HepG2 (cell line): ENCODE data around the gene GABBR2. TPM values are rescaled to one million over a fixed set of nuclear protein-coding genes. Genes with fewer than 3 reads are reported as not detected.

Experiments
- ARNT ChIP-seq: fragments of 450-650 bp; IDR thresholded peaks from 2 replicates; pipeline ENCODE4 v1.6.1; 2017
- BCL3 ChIP-seq: sonication (generic); formaldehyde crosslinking; IDR thresholded peaks from 2 replicates; pipeline ENCODE4 v1.5.1; 2020; ENCODE audit warnings: mild to moderate bottlenecking, missing genetic modification reagents, moderate library complexity
- DR1 ChIP-seq: sonication (generic); formaldehyde crosslinking; IDR thresholded peaks from 2 replicates; pipeline ENCODE4 v1.8.0; 2021; ENCODE audit warnings: mild to moderate bottlenecking, missing genetic modification reagents, inconsistent platforms
- GABPA ChIP-seq, 2 experiments: IDR thresholded peaks; 2 replicates each; pipeline ENCODE4 v1.6.1; 2011 to 2016; ENCODE audit warnings: low read depth in 2 of 2, low read length in 1 of 2, missing biosample characterization in 1 of 2, missing genetic modification characterization in 1 of 2
- GATAD2A ChIP-seq: IDR thresholded peaks from 2 replicates; pipeline ENCODE4 v1.6.1; 2016
- MAFK ChIP-seq, 2 experiments: IDR thresholded peaks in 1 of 2; conservative IDR thresholded peaks in 1 of 2; 2 replicates each; pipeline ENCODE4 v1.6.1; 2011; ENCODE audit warnings: improper control_type of control experiment in 2 of 2, low read length in 2 of 2
- MED1 ChIP-seq: sonication (generic); formaldehyde crosslinking; IDR thresholded peaks from 2 replicates; pipeline ENCODE4 v1.4.0; 2020; ENCODE audit warnings: missing genetic modification reagents
- MIXL1 ChIP-seq: IDR thresholded peaks from 2 replicates; pipeline ENCODE4 v1.6.1; 2016
- NCOA2 ChIP-seq: sonication (generic); formaldehyde crosslinking; IDR thresholded peaks from 2 replicates; pipeline ENCODE4 v1.8.0; 2022; ENCODE audit warnings: inconsistent platforms
- NFRKB ChIP-seq: fragments of 450-650 bp; IDR thresholded peaks from 2 replicates; pipeline ENCODE4 v1.6.1; 2017
- NFYC ChIP-seq: IDR thresholded peaks from 2 replicates; pipeline ENCODE4 v1.6.1; 2016; ENCODE audit warnings: missing genetic modification reagents, missing compliant biosample characterization
- PBX3 ChIP-seq: sonication (generic); formaldehyde crosslinking; IDR thresholded peaks from 2 replicates; pipeline ENCODE4 v1.8.1; 2023; ENCODE audit warnings: missing genetic modification reagents, inconsistent platforms, borderline replicate concordance
- POGZ ChIP-seq: sonication (generic); formaldehyde crosslinking; IDR thresholded peaks from 2 replicates; pipeline ENCODE4 v1.4.0; 2020; ENCODE audit warnings: mild to moderate bottlenecking, missing genetic modification reagents
- TRIM22 ChIP-seq: fragments of 450-650 bp; IDR thresholded peaks from 2 replicates; pipeline ENCODE4 v1.6.1; 2017
- ZBTB3 ChIP-seq: sonication (generic); formaldehyde crosslinking; IDR thresholded peaks from 2 replicates; pipeline ENCODE4 v1.4.0; 2020; ENCODE audit warnings: low read depth, mild to moderate bottlenecking, moderate library complexity, missing genetic modification reagents, borderline replicate concordance
- ZBTB4 ChIP-seq: sonication (generic); formaldehyde crosslinking; IDR thresholded peaks from 2 replicates; pipeline ENCODE4 v1.4.0; 2020; ENCODE audit warnings: missing genetic modification reagents, mild to moderate bottlenecking, borderline replicate concordance
- ZFP36L2 ChIP-seq: sonication (generic); formaldehyde crosslinking; IDR thresholded peaks from 2 replicates; pipeline ENCODE4 v1.4.0; 2020; ENCODE audit warnings: missing genetic modification reagents
- ZNF333 ChIP-seq: sonication (generic); formaldehyde crosslinking; IDR thresholded peaks from 2 replicates; pipeline ENCODE4 v1.4.0; 2020; ENCODE audit warnings: mild to moderate bottlenecking, missing genetic modification reagents, borderline replicate concordance
- ZNF350 ChIP-seq: sonication (generic); formaldehyde crosslinking; IDR thresholded peaks from 2 replicates; pipeline ENCODE4 v1.4.0; 2020; ENCODE audit warnings: mild to moderate bottlenecking, low read depth, missing genetic modification reagents, borderline replicate concordance
- ZNF468 ChIP-seq: sonication (generic); formaldehyde crosslinking; IDR thresholded peaks from 2 replicates; pipeline ENCODE4 v1.8.0; 2022; ENCODE audit warnings: mild to moderate bottlenecking, moderate library complexity, missing genetic modification reagents
- ZNF670 ChIP-seq: sonication (generic); formaldehyde crosslinking; IDR thresholded peaks from 2 replicates; pipeline ENCODE4 v1.8.0; 2022; ENCODE audit warnings: mild to moderate bottlenecking, missing genetic modification reagents, borderline replicate concordance
- ZNF704 ChIP-seq: sonication (generic); formaldehyde crosslinking; IDR thresholded peaks from 2 replicates; pipeline ENCODE4 v1.8.1; 2023; ENCODE audit warnings: mild to moderate bottlenecking, inconsistent platforms, moderate library complexity, missing genetic modification reagents, borderline replicate concordance
- polyA plus RNA-seq, 8 experiments: library from polyadenylated mRNA; depleted of rRNA in 3 of 8; stranded (reverse) in 7 of 8; unstranded in 1 of 8; fragments of >200 nt; fragmentation: Illumina TruSeq in 4 of 8; extraction: Trizol in 4 of 8; gene quantifications; 2 replicates each; pipeline versions ENCODE4 v1.2.1 to v1.2.3, GENCODE V29; 2011 to 2016; ENCODE audit warnings: low read depth in 4 of 8, missing spikeins in 1 of 8, mixed read lengths in 1 of 8; ENCODE audit not compliant: insufficient read depth in 1 of 8
- total RNA-seq, 5 experiments: library from RNA; depleted of rRNA; stranded (reverse); fragments of >200 nt; fragmentation: Illumina TruSeq; extraction: Trizol; gene quantifications; 2 replicates each; pipeline ENCODE4 v1.2.3, GENCODE V29; 2016; ENCODE audit warnings: low read depth in 1 of 5

GABBR2 gene
- total and polyA plus RNA-seq, 2 of the 13 experiments (the other 11 are each of a cell fraction or from before 2014, with no cell fraction given) = 0.02 TPM; not detected in 1

- peak; percentile 42; the same call in 1 of the 2 replicates for TF ChIP-seq ZNF704
- TF ChIP-seq ZNF468 (CRISPR knock-in tag) = 0 out of 2 replicates have a peak, but pooled peaks have one; percentile 57
- TF ChIP-seq PBX3 = 0 out of 2 replicates have a peak, but pooled peaks have one; percentile 60
- no peak for TF ChIP-seq ARNT
- 0 out of 2 replicates have a peak, but pooled peaks have one; percentile 72 for TF ChIP-seq ZBTB3 (CRISPR knock-in tag)
- TF ChIP-seq ZNF670 (CRISPR knock-in tag) = peak; percentile 65
- TF ChIP-seq MIXL1 = no peak
- no peak for TF ChIP-seq DR1 (CRISPR knock-in tag)
- TF ChIP-seq NFYC = peak; percentile 76
- no peak for TF ChIP-seq MAFK (conservative IDR thresholded peaks at IDR 0.05 in 1 of 2, IDR thresholded peaks at IDR 0.05 in 1 of 2; ENCODE audit: low read length in 2 of 2)
- TF ChIP-seq ZNF333 = peak; percentile 67; the same call in 1 of the 2 replicates
- TF ChIP-seq ZFP36L2 (CRISPR knock-in tag) = no peak
- peak; percentile 96; the same call in 1 of the 2 replicates for TF ChIP-seq ZNF350 (CRISPR knock-in tag)
- TF ChIP-seq BCL3 (CRISPR knock-in tag) = no peak; the same call in 1 of the 2 replicates
- 0 out of 2 replicates have a peak, but pooled peaks have one; percentile 30 for TF ChIP-seq ZBTB4 (CRISPR knock-in tag)
- no peak; the same call in 1 of the 2 replicates for TF ChIP-seq NCOA2 (CRISPR knock-in tag)
- peak; percentile 73; the same call in 1 of the 2 replicates for TF ChIP-seq MED1
- no peak for TF ChIP-seq TRIM22
- peak; percentile 88 for TF ChIP-seq POGZ (CRISPR knock-in tag)
- no peak; the same call in 1 of the 2 replicates for TF ChIP-seq NFRKB
- TF ChIP-seq GATAD2A = peak; percentile 51
- TF ChIP-seq GABPA (IDR thresholded peaks at IDR 0.05; ENCODE audit: low read depth, low read length) = peak; percentile 47
- peak; percentile 91 for TF ChIP-seq GABPA (CRISPR knock-in tag; IDR thresholded peaks at IDR 0.05; ENCODE audit: low read depth)
These were observed 453.0 kb downstream of the GABBR2 start, which contains the start of gene TBC1D2 (continued) for GRCh38 chr9:98255578-98256296.
